Panc1 (cell line): ENCODE measurements around the gene EMP2. TPM values are rescaled to one million over a fixed set of nuclear protein-coding genes. Genes with fewer than 3 reads are reported as not detected.

Source experiments
- ATAC-seq: fragments of 200-7000 bp; cut with Tn5 transposase; 2 replicates; pipeline ENCODE4 v1.9.1; 2020; ENCODE audit warnings: mild to moderate bottlenecking, moderate library complexity
- BruUV-seq: library from RNA; stranded (reverse); fragments of 400-500 nt; replicated peaks from 2 replicates; lab custom pipeline; 2021; lab: Mats Ljungman, UMichigan
- CTCF ChIA-PET: fragments of 300-600 bp; sonication (Branson Sonifier 250); formaldehyde crosslinking; loops from one replicate; lab custom pipeline; 2022; ENCODE audit warnings: antibody characterized with exemption; lab: Charles Lee
- POLR2A ChIA-PET: fragments of 300-600 bp; sonication (Branson Sonifier 250); formaldehyde crosslinking; loops from one replicate; lab custom pipeline; 2022; ENCODE audit warnings: antibody characterized with exemption; lab: Charles Lee
- DNase-seq: peaks from one replicate; pipeline ENCODE4 v3.0.0-alpha.2; 2010; ENCODE audit warnings: low read depth, low spot score
- H3K27ac ChIP-seq: 2 replicates; pipeline ENCODE4 v1.5.1; 2011; ENCODE audit warnings: mild to moderate bottlenecking, low read length, inconsistent platforms
- H3K27me3 ChIP-seq: fragments of 200-500 bp; sonication (Bioruptor generic); 2 replicates; pipeline ENCODE4 v1.6.0; 2014; ENCODE audit warnings: low read length, inconsistent platforms; ENCODE audit not compliant: control insufficient read depth, insufficient read depth
- H3K36me3 ChIP-seq: fragments of 200-500 bp; sonication (Bioruptor generic); 2 replicates; pipeline ENCODE4 v1.5.1; 2014; ENCODE audit warnings: inconsistent platforms, mild to moderate bottlenecking, low read length, moderate library complexity; ENCODE audit not compliant: control insufficient read depth, insufficient read depth
- H3K4me1 ChIP-seq: 2 replicates; pipeline ENCODE4 v1.5.1; 2011; ENCODE audit warnings: inconsistent platforms, mild to moderate bottlenecking, low read length, moderate library complexity; ENCODE audit not compliant: control insufficient read depth, insufficient read depth
- H3K4me3 ChIP-seq, 2 experiments: 2 replicates each; pipeline ENCODE4 v1.5.1; 2011 to 2012; ENCODE audit warnings: low read depth in 2 of 2, low read length in 2 of 2, mild to moderate bottlenecking in 2 of 2, inconsistent platforms in 1 of 2, moderate library complexity in 1 of 2
- H3K9me3 ChIP-seq: fragments of 200-500 bp; sonication (Bioruptor generic); 2 replicates; pipeline ENCODE4 v1.5.1; 2014; ENCODE audit warnings: low read depth, mild to moderate bottlenecking, inconsistent platforms, low read length, moderate library complexity; ENCODE audit not compliant: control insufficient read depth, insufficient read depth
- CTCF ChIP-seq: fragments of 450-650 bp; IDR thresholded peaks from 2 replicates; pipeline ENCODE4 v1.5.1; 2017; ENCODE audit warnings: mild to moderate bottlenecking
- POLR2AphosphoS5 ChIP-seq: IDR thresholded peaks from 2 replicates; pipeline ENCODE4 v1.6.1; 2012; ENCODE audit warnings: mild to moderate bottlenecking, low read depth, low read length, moderate library complexity
- REST ChIP-seq, 2 experiments: IDR thresholded peaks; 2 replicates each; pipeline ENCODE4 v1.6.1; 2011 to 2012; ENCODE audit warnings: low read depth in 2 of 2, control low read depth in 1 of 2, low read length in 1 of 2, mild to moderate bottlenecking in 1 of 2, moderate library complexity in 1 of 2; ENCODE audit not compliant: insufficient read depth in 1 of 2
- SIN3A ChIP-seq: IDR thresholded peaks from 2 replicates; pipeline ENCODE4 v1.6.1; 2012; ENCODE audit warnings: low read depth, mild to moderate bottlenecking, low read length, moderate library complexity, borderline replicate concordance; ENCODE audit not compliant: insufficient read depth
- TCF7L2 ChIP-seq: IDR thresholded peaks from 2 replicates; pipeline ENCODE4 v1.6.1; 2011; ENCODE audit warnings: mild to moderate bottlenecking, low read depth, low read length, inconsistent platforms
- in situ Hi-C: cut with HindIII; loops from 2 replicates; pipeline ENCODE4 v1.10.0; 2016; ENCODE audit warnings: low sequenced_read_pairs, low pct_unique_long_range_greater_than_20kb
- intact Hi-C: fragments of 100-400 bp; cut with micrococcal nuclease; formaldehyde crosslinking; loops from one replicate; pipeline ENCODE4 v1.10.0; 2022; ENCODE audit not compliant: unreplicated experiment
- total RNA-seq: library from RNA; stranded (reverse); gene quantifications from one replicate; pipeline ENCODE4 v1.2.1, GENCODE V29; 2021; ENCODE audit not compliant: unreplicated experiment

Gene EMP2
- total RNA-seq, 1 experiment from 2014 or later: 13.8 TPM

GRCh38 chr16:10521681-10522274, 58.6 kb downstream of the EMP2 start:
- H3K4me1 ChIP-seq: no peaks in the 10 kb centered on the region
- H3K36me3 ChIP-seq: no peaks in the 10 kb centered on the region
- ChIA-PET CTCF (interaction anchor here (0.6 to 1.1 kb wide), 2 partner anchors 216 to 1560 kb away, joined by 4 to 11 read pairs; no protein-coding TSS in a partner anchor), POLR2A (no interaction called here)
- TF ChIP-seq REST (IDR thresholded peaks at IDR 0.05; ENCODE audit: insufficient read depth in 1 of 2, low read depth in 2 of 2, low read length in 1 of 2) (no peak), CTCF (peak; percentile 90)
- H3K27me3 ChIP-seq: no peaks in the 10 kb centered on the region
- intact Hi-C loops (loop anchor here (10.0 kb wide), 2 partner anchors 63 to 393 kb away; partner anchors contain the start of gene EMP2), in situ Hi-C loops (no loop called here)
- DNase-seq (peak; percentile 52), ATAC-seq (peak; percentile 88)
- no peak overlapping the region for H3K27ac ChIP-seq
- H3K4me3 ChIP-seq: no peak overlapping the region
- no TSS peak for BruUV-seq
- no peaks in the 10 kb centered on the region for H3K9me3 ChIP-seq

- ATAC-seq (no peak), DNase-seq (no peak)
- CTCF ChIA-PET: interaction anchor here (0.6 kb wide), 2 partner anchors 1350 to 1559 kb away, joined by 4 to 5 read pairs; no protein-coding TSS in a partner anchor
- no peak overlapping the region for H3K4me3 ChIP-seq
- H3K27me3 ChIP-seq: no peaks in the 10 kb centered on the region
- H3K9me3 ChIP-seq: no peaks in the 10 kb centered on the region
- POLR2A ChIA-PET: no interaction called here
- TF ChIP-seq TCF7L2: no peak
- TF ChIP-seq SIN3A: no peak
- TF ChIP-seq CTCF: no peak
- no peak for TF ChIP-seq POLR2AphosphoS5
- TF ChIP-seq REST (IDR thresholded peaks at IDR 0.05; ENCODE audit: insufficient read depth in 1 of 2, low read depth in 2 of 2, low read length in 1 of 2): no peak
- H3K36me3 ChIP-seq: no peaks in the 10 kb centered on the region
- intact Hi-C loops (loop anchor here (10.0 kb wide), 2 partner anchors 64 to 394 kb away; partner anchors contain the start of gene EMP2), in situ Hi-C loops (no loop called here)
- BruUV-seq: no TSS peak
- no peaks in the 10 kb centered on the region for H3K4me1 ChIP-seq
- H3K27ac ChIP-seq: no peak overlapping the region
These were observed 59.4 kb downstream of the EMP2 start for GRCh38 chr16:10520869-10521578.
